Right lobe of liver (tissue), 4 donors: ENCODE results near the gene CDC42BPA.

Experiments
- POLR2A ChIP-seq: fragments of 450-650 bp; IDR thresholded peaks from one replicate; pipeline ENCODE4 v1.6.1; 2017; ENCODE audit warnings: antibody characterized with exemption, mild to moderate bottlenecking
- TF ChIP-seq, protein P1 (sequence below), 4 donors: fragments of 200-600 bp in 3 of 4; fragments of 450-650 bp in 1 of 4; IDR thresholded peaks; one replicate each; pipeline versions ENCODE4 v1.5.1 to v1.8.0; 2016 to 2022; ENCODE audit warnings: antibody characterized with exemption in 4 of 4, mild to moderate bottlenecking in 2 of 4
- donor health status: DM: no; HTN: no; CAD: no.
- donor health status: DM: no; HTN: no; CAD: no.
- donor health status: DM: no; HTN: yes; CAD: no.

DNA sequence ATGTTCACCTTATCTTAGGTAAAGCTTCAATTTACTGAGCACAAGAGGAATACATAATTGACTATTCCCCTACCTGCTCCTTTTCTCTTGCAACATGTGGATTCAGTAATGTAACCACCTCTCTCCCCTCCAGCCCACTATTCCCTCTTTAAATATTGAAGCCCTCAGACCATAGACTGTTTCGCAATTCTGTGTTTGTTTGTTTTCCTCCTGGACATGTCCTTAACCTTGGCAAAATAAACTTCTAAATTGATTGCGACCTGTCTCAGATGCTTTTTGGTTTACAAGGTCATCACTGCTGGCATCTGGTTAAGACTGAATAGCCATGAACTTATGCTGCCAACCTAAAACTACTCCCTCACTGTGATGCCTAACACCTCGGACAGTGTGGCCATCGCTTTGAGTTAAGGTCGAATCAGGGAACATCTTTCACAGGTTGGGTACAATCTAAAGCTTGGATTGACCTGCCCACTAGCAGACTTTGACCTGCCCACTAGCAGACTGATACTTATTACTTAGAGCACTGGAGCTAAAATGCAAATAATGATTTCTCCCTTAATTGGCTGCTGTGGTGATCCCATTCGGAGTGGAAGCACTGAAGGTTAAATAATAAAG, 10.2 kb upstream of the CDC42BPA start:
- TF ChIP-seq, protein P1, sequence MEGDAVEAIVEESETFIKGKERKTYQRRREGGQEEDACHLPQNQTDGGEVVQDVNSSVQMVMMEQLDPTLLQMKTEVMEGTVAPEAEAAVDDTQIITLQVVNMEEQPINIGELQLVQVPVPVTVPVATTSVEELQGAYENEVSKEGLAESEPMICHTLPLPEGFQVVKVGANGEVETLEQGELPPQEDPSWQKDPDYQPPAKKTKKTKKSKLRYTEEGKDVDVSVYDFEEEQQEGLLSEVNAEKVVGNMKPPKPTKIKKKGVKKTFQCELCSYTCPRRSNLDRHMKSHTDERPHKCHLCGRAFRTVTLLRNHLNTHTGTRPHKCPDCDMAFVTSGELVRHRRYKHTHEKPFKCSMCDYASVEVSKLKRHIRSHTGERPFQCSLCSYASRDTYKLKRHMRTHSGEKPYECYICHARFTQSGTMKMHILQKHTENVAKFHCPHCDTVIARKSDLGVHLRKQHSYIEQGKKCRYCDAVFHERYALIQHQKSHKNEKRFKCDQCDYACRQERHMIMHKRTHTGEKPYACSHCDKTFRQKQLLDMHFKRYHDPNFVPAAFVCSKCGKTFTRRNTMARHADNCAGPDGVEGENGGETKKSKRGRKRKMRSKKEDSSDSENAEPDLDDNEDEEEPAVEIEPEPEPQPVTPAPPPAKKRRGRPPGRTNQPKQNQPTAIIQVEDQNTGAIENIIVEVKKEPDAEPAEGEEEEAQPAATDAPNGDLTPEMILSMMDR (IDR thresholded peaks at IDR 0.05) = no peak
- no peak for TF ChIP-seq POLR2A
